Activated CD8-positive, alpha-beta memory T cell treated with anti-CD3 and anti-CD28 coated beads for 36 hours (primary cell): ENCODE measurements around the gene ASS1. TPM values are rescaled to one million over a fixed set of nuclear protein-coding genes. Genes with fewer than 3 reads are reported as not detected.
"Not testable (repeated sequence)": the region's sequence is repeated elsewhere in the genome, so short reads cannot be mapped to it uniquely, and the experiment has no call there.

ENCODE experiments used
- CTCF ChIA-PET: fragments of 350-600 bp; sonication (Branson Sonifier 250); formaldehyde crosslinking; loops from one replicate; lab custom pipeline; 2021; ENCODE audit warnings: antibody characterized with exemption; lab: Charles Lee
- POLR2A ChIA-PET: fragments of 350-600 bp; sonication (Branson Sonifier 250); formaldehyde crosslinking; loops from one replicate; lab custom pipeline; 2021; ENCODE audit warnings: antibody characterized with exemption; lab: Charles Lee
- total RNA-seq, 2 experiments: library from RNA; stranded (reverse); gene quantifications; one replicate each; pipeline ENCODE4 v1.2.3, GENCODE V29; 2021

Gene ASS1
- total RNA-seq: 1 to 10 TPM; 5.2 to 5.5 TPM

GRCh38 chr9:130444565-130445221 is at the start of gene ASS1:
ASS1 (plus strand) TSS chr9:130444961; CDS start chr9:130452229, 7,268 bp downstream.
- ChIA-PET POLR2A (no interaction called here), CTCF (no interaction called here)

GRCh38 chr9:130395810-130396435 is 48.8 kb upstream of the ASS1 start:
- POLR2A ChIA-PET: no interaction called here
- CTCF ChIA-PET: no interaction called here

GRCh38 chr9:130396581-130396980 is 48.2 kb upstream of the ASS1 start:
- CTCF ChIA-PET: no interaction called here
- POLR2A ChIA-PET: no interaction called here

GRCh38 chr9:130398487-130399240 is 46.1 kb upstream of the ASS1 start:
- CTCF ChIA-PET: interaction anchor here (0.7 kb wide), 2 partner anchors 252 to 600 kb away, joined by 3 to 4 read pairs; no protein-coding TSS in a partner anchor
- POLR2A ChIA-PET: no interaction called here

GRCh38 chr9:130399768-130400167 is 45.0 kb upstream of the ASS1 start:
- ChIA-PET POLR2A (no interaction called here), CTCF (interaction anchor here (0.7 kb wide), 1 partner anchor 599 kb away, joined by 3 read pairs; no protein-coding TSS in a partner anchor)

GRCh38 chr9:130400870-130401269 is 43.9 kb upstream of the ASS1 start:
- CTCF ChIA-PET: no interaction called here
- POLR2A ChIA-PET: no interaction called here

- CTCF ChIA-PET, POLR2A ChIA-PET: not testable (repeated sequence)
Measured at GRCh38 chr9:130401742-130402141, 43.0 kb upstream of the ASS1 start.

GRCh38 chr9:130402243-130402642 is 42.5 kb upstream of the ASS1 start:
- CTCF ChIA-PET: no interaction called here

GRCh38 chr9:130402645-130403440 is 41.9 kb upstream of the ASS1 start:
- ChIA-PET POLR2A (no interaction called here), CTCF (no interaction called here)

More at GRCh38 chr9:130402243-130402642, 42.5 kb upstream of the ASS1 start:
- POLR2A ChIA-PET: no interaction called here

- CTCF ChIA-PET: no interaction called here
- POLR2A ChIA-PET: no interaction called here
Measured at GRCh38 chr9:130405657-130406257, 39.0 kb upstream of the ASS1 start.

GRCh38 chr9:130406278-130406895 is 38.4 kb upstream of the ASS1 start:
- ChIA-PET POLR2A (no interaction called here), CTCF (no interaction called here)

- ChIA-PET POLR2A (no interaction called here), CTCF (no interaction called here)
Measured at GRCh38 chr9:130407916-130408663, 36.7 kb upstream of the ASS1 start.

GRCh38 chr9:130408669-130409068 is 36.1 kb upstream of the ASS1 start:
- ChIA-PET CTCF (no interaction called here), POLR2A (no interaction called here)

GRCh38 chr9:130409246-130409645 is 35.5 kb upstream of the ASS1 start:
- ChIA-PET POLR2A (no interaction called here), CTCF (no interaction called here)

- POLR2A ChIA-PET: no interaction called here
- CTCF ChIA-PET: no interaction called here
Measured at GRCh38 chr9:130410443-130410842, 34.3 kb upstream of the ASS1 start.

GRCh38 chr9:130411566-130411915 is 33.2 kb upstream of the ASS1 start:
- POLR2A ChIA-PET: no interaction called here
- CTCF ChIA-PET: interaction anchor here (0.7 kb wide), 1 partner anchor 96 kb away, joined by 4 read pairs; no protein-coding TSS in a partner anchor

- ChIA-PET POLR2A (no interaction called here), CTCF (no interaction called here)
Measured at GRCh38 chr9:130414081-130414731, 30.6 kb upstream of the ASS1 start.
